GM21723 (cell line): ENCODE results near the gene CAMK2N2.

Source experiments
- ATAC-seq: cut with Tn5 transposase; IDR thresholded peaks from one replicate; pipeline ENCODE4 v1.9.1; 2021; ENCODE audit warnings: mild to moderate bottlenecking, moderate library complexity; ENCODE audit not compliant: unreplicated experiment

CAMK2N2 gene

DNA sequence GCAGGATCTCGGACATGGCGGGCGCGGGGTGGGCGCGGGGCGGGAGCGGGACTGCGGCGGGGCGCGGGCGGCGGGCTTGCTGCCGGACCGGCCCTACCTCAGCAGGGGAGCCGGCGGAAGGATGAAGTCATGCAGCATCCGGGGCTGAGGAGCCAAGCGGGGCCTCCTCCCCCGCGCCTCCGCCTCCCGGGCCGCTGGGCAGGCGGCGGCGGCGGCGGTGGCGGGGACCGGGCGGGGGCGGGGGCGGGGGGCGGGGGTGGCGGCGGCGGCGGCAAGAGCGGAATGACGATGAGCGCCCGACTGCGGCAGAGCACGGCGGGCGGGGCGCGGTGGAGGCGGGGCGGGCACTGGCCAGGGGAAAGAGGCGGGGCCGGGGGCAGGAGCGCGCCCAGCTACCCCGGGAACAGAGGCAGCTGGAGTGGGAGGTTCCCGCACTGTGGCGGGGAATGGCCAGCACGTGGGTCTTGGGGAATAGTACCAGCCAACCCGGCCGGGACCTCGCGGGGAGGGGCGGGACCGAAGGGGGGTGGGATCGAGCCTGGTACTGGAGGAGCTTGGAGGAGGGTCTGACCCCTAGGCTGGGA is at the start of gene CAMK2N2:
TSS of gene CAMK2N2 (minus strand) at position 284 of the 584 bp plus-strand sequence. CDS start at position 16, 268 bp downstream.
- ATAC-seq, result peak; percentile 66

DNA sequence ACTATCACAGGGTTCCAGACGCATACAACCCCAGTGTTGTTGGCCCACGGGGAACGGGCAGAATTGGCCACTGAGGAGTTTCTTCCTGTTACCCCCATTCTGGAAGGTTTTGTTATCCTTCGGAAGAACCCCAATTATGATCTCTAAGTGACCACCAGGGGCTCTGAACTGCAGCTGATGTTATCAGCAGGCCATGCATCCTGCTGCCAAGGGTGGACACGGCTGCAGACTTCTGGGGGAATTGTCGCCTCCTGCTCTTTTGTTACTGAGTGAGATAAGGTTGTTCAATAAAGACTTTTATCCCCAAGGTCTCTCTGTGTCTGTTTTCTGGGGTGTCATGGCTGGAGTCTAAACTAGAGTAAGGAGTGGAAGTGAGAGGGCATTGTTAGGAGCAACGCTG is 47.4 kb upstream of the CAMK2N2 start:
- ATAC-seq, result no peak

DNA sequence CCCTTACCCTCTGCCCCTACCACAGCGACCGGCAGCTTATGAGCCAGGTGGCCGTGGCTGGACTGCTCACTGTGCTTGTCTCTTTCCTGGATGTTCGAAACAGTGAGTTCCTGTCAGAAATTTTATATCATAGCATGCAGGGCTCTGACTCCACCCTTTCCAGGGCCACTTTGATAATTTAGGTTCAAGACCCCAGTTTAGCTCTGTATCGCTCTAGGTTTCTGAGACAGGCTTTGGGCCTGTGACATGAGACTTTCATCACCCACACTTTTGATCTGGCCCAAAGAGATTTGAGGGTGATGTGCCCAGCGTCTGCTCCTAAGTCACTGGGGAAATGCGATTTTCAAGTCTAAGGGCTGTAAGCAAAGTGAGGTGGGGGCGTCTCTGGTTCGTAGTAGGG is 46.6 kb upstream of the CAMK2N2 start:
- no peak for ATAC-seq

DNA sequence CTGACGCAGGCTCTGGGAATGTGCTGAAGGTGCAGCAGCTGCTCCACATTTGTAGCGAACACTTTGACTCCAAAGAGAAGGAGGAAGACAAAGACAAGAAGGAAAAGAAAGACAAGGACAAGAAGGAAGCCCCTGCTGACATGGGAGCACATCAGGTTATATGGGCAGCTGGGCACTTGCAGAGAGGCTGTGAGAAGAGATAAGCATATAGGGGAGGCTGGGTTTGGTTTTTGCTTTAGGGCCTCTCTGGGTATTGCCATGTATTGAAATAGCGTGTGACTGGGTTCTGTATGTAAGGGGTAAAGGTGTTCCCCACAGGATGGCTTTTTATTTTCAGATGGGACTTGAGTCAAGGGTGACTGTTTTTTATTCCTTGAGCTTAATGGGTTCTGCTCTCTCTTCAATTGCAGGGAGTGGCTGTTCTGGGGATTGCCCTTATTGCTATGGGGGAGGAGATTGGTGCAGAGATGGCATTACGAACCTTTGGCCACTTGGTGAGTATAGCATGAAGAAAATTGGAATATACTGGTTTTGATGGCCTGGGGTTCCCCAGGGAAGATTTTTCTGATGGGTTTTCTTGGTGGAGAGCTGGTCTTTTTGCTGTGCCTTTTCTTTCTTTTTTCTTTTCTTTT is 45.1 kb upstream of the CAMK2N2 start:
- ATAC-seq, result no peak

DNA sequence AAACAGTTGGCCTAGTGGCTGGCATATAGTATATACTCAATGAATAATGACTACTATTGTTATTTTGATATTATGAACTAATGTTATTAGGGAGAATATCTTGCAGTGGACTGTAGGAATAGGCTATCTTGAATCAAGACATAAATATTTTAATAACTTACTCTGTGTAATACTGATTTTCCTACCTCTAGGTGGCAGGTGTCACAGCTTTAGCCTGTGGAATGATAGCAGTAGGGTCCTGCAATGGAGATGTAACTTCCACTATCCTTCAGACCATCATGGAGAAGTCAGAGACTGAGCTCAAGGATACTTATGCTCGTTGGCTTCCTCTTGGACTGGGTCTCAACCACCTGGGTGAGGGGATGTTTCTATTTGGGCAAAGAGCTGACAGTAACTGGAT is 44.2 kb upstream of the CAMK2N2 start:
- ATAC-seq, result no peak

DNA sequence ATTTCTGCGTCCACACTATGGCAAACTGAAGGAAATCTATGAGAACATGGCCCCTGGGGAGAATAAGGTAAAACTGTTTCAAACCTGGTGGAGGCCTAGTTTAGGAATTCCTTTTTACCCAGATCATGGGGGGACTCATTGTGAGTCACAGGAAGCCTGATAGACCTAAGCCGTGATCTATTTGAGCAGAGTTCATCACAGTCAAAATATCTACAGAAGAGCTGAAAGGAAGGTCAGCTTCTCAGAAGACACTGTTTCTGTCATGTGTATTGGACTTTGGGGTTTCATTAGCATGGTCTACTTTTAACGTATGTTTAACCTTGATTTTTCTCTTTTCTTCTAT is 39.0 kb upstream of the CAMK2N2 start:
- no peak for ATAC-seq

DNA sequence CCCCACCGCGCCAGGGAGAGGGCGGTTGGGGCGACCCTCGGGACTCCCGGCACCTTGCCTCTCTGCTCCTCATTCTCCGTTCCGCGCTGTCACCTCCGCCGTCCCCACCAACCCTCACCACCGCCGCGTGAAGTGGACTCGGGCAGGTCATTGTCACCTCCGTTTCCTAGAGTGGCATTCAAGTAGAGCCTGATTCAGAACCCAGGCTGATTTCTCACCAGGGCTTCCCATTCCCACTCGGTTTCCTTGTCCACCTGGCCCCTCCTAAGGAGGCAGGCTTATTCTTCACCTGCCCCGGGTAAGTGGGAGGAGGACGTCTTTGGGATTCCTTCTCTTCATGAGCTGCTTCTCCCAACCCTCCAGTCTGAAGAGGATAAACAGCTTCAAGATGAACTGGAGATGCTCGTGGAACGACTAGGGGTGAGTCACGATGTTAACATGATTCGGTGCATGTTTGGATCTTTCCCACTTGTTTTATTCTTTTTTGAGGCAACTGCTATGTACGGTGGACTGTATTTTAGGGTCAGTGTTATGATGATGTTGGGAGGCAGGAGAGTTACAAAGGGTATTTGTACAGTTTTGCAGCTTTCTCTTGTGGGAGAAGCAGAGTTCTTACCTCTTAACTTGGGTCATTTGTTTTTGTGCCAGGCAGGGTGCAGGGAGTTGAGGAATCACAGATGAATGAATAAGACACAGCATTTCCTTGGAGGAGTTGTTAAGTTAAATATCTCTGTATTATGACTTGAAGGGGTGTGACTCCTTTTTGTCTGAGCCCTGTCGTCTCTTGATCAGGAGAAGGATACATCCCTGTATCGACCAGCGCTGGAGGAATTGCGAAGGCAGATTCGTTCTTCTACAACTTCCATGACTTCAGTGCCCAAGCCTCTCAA is 38.4 kb upstream of the CAMK2N2 start:
- no peak for ATAC-seq

DNA sequence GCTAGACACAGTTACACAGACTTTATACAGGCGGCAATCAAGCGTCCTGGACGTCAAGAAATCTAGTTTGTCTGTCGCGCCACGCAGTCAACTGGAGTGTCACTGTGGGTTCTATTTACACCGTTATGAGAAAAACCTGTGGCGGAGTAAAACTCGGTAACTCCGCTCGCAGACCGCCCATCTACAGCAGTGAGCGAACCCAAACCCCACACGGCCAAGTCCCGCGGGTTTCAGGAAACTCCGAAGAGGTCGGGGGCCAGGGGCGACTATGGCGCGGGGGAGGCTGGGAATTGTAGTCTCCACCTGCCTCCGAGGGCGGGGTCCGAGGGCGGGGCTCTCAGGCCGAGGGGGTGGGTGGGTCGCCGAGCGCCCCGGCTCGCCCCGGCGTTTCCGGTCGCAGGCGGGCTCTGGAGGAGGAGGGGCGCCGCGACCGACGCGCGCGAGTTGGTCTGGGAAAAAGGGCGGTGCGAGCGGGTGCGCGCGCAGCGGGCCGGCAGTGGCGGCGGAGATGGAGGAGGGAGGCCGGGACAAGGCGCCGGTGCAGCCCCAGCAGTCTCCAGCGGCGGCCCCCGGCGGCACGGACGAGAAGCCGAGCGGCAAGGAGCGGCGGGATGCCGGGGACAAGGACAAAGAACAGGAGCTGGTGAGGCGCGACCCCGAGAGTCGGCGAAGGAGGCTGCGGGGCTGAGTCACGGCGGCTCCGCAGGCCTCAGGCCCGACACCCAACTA is 37.6 kb upstream of the CAMK2N2 start, which contains the start of gene PSMD2:
TSS of gene PSMD2 (plus strand) at position 483 of the 729 bp plus-strand sequence. CDS start at position 509, 26 bp downstream.
- ATAC-seq, result peak; percentile 95

DNA sequence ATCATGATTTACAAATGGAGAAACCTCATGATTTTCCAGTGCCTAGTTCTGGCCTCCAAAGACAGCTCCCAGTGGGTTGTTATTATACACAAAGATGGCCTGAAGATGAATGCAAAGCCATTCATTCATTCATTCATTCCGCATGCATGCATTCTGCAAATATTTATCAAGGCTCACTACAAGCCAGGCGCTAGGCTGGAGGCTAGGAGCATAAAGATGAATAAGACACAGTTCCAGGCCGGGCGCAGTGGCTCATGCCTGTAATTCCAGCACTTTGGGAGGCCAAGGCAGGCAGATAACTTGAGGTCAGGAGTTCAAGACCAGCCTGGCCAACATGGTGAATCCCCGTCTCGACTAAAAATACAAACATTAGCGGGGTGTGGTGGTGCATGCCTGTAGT is 35.3 kb upstream of the CAMK2N2 start:
- no peak for ATAC-seq

DNA sequence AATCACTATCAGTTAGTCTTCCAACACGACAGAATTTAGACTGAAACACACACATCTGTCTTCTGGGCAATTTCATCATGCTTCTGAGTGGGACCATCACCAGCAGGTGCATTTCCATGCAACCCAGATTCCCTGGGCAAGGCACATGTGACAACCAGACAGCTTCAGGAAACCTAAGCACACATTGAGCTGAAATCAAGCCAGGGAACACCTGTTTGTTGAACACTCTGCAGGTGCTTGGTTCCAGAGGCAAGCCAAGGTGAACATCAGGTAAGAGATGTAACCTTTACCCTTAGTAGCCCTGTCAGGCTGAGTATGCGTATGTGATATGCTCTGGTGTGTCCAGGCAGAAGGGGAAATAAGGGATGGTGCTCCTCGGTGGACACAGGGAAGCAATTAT is 34.4 kb upstream of the CAMK2N2 start:
- no peak for ATAC-seq

DNA sequence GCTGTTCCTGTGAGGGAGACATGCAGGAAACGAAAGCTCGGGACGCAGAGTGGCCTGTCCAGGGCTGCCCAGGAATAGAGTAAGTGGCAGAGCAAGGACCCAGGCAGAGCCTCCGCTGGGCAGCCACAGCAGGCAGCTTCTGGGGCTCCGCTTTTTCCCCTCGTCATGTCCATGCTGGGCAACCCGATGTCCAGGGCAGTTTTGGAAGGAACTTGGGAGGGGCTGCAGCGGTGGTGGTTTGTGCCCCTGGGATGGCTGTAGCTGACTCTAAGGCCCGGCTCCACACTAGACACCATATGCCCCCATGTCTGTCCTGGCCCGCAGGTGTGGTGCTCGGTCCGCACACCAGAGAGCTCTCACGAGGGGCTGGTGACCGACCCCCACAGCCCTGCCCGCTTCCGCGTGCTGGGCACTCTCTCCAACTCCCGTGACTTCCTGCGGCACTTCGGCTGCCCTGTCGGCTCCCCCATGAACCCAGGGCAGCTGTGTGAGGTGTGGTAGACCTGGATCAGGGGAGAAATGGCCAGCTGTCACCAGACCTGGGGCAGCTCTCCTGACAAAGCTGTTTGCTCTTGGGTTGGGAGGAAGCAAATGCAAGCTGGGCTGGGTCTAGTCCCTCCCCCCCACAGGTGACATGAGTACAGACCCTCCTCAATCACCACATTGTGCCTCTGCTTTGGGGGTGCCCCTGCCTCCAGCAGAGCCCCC is 30.5 kb upstream of the CAMK2N2 start:
- no peak for ATAC-seq

DNA sequence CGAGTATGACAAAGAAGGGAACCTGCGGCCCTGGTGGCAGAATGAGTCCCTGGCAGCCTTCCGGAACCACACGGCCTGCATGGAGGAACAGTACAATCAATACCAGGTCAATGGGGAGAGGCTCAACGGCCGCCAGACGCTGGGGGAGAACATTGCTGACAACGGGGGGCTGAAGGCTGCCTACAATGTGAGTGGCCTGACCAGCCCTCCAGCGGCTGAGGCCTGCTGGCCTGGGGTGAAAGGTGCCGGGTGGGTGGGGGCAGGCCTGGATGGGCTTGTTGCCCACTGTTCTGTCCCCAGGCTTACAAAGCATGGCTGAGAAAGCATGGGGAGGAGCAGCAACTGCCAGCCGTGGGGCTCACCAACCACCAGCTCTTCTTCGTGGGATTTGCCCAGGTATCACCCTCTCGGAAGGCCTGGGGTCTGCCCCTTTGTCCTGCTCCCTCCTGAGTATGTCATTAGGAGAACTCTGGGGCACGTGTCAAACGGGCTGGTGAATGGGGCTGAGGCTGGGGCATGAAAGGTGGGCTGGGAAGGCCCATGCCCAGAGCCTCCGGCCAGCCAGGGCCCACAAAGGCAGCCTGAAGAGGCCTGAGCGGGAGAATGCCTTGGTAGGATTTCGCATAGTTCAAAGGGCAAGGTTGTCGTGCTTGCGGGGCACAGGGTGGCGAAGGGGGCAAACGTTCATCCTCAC is 29.8 kb upstream of the CAMK2N2 start:
- ATAC-seq, result no peak

DNA sequence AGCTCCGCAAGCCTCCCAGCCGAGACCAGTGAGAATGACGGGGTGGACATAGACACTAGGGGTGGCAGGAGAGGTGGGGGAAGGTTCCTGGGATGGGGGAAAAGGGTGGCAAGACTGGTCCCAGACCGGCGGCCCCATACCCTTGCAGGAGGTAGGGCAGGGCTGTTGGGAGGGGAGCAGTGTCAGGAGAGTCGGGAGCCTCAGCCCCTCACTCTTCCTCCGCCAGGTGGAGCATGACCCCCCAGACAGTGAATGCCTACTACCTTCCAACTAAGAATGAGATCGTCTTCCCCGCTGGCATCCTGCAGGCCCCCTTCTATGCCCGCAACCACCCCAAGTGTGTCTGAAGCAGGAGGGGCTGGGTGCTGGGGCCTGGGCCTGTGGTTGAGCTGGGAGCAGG is 29.0 kb upstream of the CAMK2N2 start:
- no peak for ATAC-seq

DNA sequence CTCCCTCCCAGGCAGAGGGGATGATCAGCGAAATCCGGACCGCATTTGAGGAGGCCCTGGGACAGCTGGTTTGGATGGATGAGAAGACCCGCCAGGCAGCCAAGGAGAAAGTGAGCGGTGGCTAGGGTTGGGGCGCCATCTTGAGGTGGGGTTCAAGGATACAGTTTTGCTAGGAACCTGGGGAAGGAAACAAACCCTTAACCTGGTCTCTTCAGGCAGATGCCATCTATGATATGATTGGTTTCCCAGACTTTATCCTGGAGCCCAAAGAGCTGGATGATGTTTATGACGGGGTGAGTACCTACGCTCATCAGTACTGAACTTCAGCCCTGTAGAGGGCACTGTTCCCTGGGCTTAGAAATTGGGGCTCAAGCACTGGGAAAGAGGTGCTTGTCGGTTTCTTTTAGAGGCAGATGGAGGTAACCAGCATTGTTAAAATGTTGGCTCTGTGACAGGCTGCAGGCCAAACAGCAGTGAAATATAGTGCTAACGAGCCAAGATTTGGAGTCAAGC is 28.1 kb upstream of the CAMK2N2 start:
- ATAC-seq, result peak; percentile 55

DNA sequence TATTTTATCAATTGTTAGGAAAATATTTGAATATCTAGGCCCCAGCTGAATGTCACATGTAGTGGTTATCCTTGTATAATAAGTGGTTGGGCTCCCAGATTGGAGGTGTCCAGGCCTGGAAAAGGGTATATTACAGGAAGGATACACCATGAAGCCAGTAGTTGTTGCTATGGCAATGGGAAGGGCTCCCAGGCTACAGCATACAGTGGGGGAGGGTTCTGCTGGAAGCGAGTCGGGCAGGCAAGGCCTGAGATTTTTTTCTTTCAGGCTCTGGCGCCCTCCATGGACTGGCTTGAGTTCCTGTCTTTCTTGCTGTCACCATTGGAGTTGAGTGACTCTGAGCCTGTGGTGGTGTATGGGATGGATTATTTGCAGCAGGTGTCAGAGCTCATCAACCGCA is 23.3 kb upstream of the CAMK2N2 start:
- no peak for ATAC-seq

DNA sequence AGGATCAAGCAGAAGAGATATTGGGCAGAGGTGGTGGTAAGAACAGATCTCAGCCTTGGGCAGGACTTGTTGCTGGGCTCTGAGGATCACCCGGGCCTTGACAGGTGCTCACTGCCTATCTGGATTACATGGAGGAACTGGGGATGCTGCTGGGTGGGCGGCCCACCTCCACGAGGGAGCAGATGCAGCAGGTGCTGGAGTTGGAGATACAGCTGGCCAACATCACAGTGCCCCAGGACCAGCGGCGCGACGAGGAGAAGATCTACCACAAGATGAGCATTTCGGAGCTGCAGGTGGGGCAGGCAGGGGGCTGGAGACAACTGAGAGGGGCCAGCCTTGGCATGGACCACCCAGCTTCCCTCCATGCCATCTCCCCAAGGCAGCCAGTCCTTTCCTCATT is 22.3 kb upstream of the CAMK2N2 start:
- no peak for ATAC-seq

DNA sequence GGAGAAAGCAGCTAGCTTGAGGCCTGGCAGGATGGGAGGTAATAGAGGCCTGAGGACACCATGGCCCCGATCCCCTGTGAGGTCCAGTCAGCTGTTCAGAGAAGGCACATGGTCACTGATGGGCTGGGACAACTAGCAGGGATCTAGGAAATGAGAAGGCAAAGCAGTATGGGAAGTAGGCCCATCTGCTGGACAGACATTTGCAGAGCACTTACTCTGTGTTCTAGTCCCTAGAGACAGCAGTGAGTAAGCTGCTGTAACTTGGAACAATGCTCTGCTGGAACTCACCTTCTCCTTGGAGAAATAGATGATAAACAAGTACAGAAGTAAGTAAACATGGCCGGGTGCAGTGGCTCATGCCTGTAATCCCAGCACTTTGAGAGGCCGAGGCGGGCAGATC is 21.6 kb upstream of the CAMK2N2 start:
- no peak for ATAC-seq

DNA sequence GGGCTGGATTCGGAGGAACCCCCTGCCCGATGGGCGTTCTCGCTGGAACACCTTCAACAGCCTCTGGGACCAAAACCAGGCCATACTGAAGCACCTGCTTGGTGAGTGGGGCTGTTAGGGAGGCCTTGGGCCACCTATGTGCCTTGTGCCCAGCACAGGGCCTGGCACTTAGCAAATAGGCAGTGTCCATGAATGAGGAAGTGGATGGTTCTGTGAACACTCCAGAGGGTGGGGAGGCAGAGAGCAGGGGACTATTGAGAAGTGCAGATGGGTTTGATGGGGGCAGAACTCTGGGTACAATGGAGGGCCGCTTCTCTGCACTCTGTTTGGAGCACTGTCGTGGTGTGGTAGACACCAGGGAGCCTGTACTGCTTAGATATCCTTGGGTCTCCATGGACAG is 16.0 kb upstream of the CAMK2N2 start:
- no peak for ATAC-seq

DNA sequence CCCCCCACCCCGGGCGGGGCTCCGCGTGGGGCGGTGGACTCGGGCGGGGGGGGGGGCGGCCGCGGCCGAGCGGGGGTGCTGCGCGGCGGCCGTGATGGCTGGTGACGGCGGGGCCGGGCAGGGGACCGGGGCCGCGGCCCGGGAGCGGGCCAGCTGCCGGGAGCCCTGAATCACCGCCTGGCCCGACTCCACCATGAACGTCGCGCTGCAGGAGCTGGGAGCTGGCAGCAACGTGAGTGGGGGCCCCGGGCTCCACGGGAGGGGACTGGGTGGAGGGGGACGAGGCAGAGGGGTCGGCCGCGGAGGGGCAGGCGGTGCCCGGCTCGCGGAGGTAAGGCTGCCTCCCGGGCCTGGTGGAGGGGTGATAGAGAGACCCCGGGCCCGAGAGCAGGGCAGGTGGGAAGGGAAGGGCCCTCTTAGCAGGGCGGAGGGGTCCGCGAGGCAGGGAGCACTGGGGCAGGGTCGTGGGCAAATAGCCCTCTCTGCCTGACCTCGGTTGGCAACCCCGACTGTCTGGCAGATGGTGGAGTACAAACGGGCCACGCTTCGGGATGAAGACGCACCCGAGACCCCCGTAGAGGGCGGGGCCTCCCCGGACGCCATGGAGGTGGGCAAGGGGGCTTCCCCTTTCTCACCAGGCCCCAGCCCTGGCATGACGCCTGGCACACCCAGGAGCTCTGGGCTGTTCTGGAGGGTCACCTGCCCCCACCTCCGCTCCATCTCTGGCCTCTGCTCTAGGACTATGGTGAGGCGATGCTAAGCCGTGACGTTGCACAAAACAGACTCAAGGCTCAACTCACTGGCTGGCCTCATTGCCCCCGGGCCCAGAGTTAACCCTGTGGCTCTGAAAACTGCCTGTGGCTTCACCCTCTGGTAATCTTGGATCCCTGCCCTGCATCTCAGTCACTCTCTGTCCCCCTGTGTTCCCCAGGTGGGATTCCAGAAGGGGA is 14.9 kb upstream of the CAMK2N2 start, which contains the start of gene ECE2:
TSS of gene ECE2 (plus strand) at position 62 of the 950 bp plus-strand sequence. CDS start at position 194, 132 bp downstream.
- no peak for ATAC-seq
